Measurements from ENCODE around the gene PRKAB1. TPM values are rescaled to one million over a fixed set of nuclear protein-coding genes. Genes with fewer than 3 reads are reported as not detected.

PRKAB1 gene
- total RNA-seq, 1 donor from 2014 or later, result 28.9 TPM

Other genes starting within 250 kb of the PRKAB1 start
- 0.62 and 1.5 TPM in 2 replicates for gene TMEM233, start 74.4 kb upstream of the PRKAB1 start, total RNA-seq
- gene CIT, start 209.2 kb downstream of the PRKAB1 start, total RNA-seq, result 4.3 and 4.5 TPM in 2 replicates

All from kidney epithelial cell (primary cell).